HG02588 (cell line): Measurements from ENCODE around the gene RBM33.

Source experiments
- ATAC-seq: cut with Tn5 transposase; IDR thresholded peaks from one replicate; pipeline ENCODE4 v1.9.1; 2021; ENCODE audit warnings: mild to moderate bottlenecking, moderate library complexity; ENCODE audit not compliant: unreplicated experiment

The RBM33 gene

DNA sequence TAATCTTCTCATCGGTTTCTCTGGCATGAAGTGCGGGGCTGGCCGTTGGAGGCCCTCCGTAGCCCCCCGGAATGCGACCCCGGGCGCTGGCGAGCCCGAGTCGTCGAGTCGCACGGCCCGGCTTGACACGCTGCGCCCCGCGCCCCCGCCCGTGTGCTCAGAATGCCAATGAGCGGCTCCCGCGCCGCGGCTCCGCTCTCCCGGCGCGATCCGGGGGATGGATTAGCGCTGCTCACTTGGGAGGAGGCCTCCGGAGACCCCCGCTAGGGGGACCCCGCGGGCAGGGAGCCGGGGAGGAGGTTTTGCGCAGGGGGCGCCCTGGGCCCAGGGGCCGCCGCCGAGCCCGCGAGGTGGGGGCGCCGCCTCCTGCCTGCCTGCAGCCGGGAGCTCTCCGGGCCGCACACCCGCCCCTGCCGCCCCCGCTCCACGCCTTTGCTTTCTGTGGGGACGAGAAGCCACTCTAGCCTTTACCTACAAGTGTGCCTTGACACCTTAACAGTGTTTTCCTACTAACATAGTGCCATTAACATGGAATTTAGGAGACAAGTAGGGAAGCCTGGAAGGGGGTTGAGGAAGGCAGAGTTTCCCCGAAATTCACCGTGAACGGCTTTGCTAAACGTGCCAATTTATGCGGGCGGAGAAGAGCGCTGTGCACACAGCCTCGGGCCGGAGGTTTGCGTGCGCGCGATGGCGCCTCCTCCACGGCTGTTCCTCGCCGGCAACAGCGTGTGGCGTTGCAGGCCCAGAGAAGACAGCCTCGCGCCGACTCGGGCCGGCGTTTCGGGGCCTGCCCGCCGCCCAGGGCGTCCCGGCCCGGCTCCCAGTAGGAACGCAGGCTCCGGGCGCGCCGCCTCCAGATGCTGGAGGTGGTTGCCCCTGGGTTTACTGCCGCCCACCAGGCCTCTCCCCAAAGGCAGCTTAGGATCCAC lies 160.7 kb downstream of the RBM33 start:
- peak; percentile 39 for ATAC-seq

DNA sequence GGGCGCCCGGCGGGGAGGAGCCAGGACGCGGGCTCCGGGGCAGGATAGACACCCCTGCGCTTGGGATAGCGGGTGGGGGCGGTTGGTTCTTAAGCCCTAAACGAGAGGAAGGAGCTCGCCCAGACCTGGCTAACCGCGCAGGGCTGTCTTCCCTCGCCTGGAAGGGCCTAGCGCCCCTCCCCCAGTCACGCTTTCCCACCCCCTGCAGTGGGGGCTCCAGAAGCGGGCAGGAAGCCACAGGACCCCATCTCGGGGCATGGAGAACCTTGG lies 161.3 kb downstream of the RBM33 start:
- ATAC-seq: no peak

DNA sequence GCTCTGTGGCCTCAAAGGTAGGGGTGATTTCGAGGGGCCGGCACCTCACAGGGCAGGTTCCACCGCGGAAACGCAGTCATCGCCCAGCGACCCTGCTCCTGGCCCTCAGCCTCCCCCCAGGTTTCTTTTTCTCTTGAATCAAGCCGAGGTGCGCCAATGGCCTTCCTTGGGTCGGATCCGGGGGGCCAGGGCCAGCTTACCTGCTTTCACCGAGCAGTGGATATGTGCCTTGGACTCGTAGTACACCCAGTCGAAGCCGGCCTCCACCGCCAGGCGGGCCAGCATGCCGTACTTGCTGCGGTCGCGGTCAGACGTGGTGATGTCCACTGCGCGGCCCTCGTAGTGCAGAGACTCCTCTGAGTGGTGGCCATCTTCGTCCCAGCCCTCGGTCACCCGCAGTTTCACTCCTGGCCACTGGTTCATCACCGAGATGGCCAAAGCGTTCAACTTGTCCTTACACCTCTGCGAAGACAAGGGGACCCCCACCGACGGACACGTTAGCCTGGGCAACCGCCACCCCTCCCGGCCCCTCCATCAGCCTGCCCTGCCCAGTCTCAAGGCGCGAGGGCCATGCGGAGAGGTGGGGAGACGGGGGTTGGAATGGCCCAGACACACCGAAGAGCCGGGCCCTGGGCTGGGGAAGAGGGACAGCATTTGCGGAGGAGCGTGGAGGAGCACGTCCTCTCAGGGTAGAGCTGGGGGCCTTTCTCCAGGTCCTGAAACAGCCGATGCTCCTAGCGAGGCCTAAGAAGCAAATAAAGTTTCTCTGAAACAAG lies 161.8 kb downstream of the RBM33 start:
- ATAC-seq: no peak

DNA sequence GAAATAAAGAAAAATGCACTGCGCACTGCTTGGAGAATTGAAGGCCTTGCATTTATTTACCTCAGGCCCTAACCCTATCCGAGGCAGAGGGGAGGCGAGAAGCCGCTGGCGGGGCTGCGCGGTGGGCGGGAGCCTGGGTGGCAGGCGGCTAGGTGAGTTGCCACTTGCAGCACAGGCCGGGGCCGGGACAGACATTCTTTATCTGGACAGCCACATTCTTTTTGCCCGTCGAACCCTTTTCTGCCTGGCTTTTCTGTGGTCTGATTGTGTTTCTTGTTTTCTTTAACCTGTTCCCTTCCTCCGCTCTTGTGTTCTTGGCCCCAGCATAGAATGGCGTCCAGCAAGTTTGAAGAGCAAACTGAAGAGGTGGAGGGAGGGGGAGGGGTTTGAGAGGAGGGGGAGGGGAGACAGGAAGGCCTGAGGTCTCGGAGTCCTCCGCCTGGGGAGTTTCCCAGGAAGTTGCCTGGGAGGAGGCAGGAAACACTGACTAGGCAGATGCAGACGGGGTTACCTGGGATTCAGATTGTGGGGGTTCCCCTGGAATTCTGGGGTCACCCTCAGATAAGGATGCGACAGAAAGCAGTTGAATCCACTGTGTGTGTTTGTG lies 162.7 kb downstream of the RBM33 start:
- no peak for ATAC-seq

DNA sequence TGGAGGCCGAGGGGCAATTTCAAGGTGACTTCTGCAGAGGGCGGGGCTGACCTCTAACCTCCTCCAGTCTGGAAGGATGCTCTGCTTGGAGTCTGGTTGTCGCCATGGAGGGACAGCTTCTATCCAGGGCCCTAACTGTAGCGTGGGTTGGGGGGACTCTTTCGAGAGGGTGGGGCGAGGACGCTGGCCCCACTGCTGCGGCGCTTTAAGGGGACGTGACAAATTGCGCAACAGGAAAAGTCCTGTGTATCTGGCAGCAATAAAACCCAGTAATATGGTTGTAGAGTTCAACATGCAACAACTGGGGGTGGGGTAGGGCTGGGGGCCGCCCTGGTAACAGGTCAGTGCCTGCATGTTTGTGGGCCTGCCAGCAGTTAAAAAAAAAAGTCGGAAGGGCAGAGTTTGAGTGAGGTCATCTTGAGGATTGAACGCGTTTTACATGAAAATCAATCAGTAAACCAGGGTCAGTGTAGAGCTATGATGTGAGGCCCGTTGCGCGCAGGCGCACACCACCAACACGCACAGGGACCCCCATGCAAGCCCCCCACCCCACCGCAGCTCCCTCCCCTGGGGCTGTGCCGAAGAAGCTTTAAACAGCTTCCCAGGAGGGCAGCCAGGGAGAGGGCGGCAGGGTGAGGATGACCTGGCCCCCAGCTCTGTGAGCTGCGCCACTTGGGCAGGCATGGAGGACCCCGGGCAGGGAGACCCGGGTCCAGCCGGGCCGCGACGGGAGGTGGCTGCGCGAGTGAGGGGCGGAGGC lies 163.5 kb downstream of the RBM33 start:
- no peak for ATAC-seq

DNA sequence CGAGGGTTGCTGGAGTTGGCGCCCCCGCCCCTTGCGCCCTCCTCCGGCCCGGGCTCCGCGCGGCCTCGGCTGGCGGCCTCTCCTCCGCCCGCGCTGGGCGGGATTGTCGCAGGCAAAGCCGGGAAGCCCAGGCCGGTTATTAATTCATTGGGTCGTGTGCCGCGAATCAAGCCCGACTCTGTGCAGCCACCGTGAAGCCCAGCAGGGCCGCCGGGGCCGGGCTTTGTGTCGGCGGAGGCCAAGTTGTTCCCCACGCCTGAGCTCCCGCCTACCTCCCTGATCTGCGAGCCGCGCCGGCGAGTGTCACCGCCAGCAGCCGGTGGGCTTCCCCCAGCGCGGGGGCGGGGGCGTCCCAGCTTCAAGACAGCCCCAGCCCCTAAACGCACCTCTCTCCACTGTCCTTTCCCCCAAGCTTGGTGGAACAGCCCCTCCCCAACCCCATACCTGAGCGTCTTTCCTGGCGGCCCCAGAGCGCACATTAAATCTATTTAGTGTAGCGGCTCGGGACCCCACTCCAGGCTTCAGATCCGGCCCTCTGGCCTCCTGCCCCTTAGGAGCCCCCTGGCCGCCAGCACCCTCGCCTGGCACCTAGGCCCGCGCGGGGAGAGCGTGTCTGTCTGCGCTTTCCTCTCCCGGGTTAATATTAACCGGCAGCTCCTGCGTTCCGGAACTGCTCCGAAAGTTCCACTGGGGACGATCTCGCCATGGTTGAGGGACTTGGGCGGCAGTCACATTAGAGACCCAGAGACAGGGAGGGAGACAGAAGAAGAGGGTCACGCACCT lies 164.3 kb downstream of the RBM33 start:
- no peak for ATAC-seq

DNA sequence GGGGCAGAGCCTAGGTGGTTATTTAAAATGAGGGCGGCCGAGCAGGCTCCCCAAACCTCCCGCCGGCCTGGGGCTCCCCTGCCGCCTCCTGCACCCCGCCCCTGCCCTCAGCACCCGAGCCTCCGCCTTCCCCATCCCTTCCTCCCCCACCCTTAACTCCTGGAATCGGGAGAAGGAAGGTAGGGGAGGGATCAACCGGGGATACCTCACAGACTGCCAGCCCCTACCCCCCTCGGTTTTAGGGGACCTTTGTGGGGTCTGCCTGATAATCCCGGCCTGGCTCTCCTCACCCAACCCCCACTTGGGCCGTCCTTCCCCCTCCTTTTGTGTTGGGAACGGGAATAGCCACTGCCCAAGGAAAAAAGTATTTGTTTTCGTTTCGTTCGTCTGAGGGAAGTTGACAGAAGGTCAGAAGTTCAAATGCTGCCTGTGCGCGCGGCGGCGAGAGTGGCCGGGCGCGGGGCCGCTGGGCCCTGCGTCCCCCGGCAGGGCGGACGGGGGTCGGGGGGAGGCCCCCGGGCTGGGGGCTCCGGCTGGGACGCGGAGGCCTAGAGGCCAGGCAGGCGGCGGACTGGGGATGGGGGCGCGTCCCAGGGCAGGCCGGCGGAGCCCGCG lies 165.0 kb downstream of the RBM33 start:
- ATAC-seq: no peak

DNA sequence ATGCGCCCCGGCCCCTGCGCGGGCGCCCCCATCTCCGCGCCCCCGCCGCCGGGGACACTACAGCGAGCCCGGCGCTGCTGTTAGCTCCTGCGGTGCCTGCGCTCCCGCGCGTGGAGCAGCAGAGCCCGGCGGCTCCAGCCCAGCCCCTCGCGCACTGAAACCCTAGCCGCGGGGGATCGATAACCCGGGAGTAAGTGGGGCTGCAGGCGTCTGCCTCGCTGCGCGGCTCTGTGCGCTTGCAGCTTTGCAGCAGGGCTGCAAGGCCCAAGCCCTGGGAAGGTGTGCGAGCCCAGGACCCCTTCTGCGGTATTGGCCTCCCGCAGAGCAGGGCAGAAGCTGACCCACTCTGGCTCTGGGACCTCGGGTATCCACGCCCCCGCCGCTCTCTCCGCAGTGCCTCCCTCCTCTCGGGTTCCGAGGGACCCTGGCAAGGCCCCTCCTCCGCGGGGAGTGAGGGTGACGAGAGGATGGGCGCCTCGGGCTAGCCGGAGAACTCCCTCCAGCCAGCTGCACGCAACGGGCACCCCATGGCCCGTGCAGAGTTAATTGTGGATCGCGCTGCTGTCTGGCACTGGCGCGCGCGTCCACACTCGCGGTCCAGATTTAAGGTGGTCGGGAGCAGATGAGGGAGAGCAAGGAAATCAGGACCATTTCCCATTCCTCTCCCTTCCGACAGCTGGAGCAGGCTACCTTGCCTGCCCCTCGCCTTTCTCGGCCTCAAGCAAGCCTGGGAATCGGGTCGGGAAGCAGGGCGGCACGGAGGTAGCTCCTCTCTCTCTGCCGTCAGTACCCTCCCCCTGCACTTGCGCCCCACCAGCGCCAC lies 165.7 kb downstream of the RBM33 start:
- ATAC-seq: no peak

DNA sequence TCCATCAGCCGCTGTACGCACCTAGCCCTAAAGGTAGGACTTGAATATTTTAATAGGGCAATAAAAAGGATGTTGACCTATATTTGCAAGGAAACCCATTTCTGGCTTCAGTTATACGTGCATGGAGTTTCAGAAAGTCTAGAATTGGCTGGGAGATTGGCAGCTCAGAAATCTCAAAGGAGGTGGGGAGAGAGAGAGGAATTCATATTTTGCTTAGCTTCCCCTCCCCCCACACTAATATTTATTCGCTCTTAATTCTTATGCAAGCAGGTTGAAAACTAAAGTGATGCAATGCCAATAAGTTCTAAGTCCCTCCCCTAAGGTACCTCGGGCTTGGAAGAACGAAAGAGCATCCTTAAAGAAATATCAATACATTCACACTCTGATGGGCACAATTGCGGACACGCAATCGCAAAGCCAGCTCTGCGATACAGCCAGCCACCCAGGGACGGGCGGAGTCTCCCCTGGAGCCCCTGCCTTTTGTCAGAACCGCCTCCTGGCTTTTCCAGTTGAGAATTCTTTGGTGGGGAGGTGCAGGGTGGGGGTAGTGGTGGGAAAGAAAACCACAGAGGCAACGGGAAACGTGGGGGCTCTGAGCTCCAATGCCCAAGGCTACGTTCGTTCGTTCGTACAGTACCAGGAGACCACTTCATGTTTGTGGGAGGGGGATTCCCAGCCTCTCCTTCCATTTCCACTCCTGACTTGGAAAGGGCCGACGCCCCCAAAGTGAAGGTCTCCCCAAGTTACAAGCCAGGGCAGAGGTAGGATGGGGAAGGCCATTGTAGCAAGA lies 166.5 kb downstream of the RBM33 start:
- no peak for ATAC-seq

DNA sequence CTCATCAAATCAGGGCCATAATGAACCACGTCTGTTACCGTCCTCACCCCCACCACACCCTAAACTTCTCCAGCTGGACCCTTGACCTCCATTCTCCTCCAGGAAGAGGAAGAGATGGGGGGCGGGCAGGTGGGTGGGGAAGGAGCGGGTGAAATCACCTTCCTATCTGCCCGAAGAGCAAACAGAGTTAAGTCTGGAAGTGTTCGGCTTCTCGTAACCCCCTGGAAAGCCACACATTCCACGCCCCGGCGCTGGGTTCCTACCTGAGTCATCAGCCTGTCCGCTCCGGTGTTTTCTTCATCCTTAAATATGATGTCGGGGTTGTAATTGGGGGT lies 167.1 kb downstream of the RBM33 start:
- ATAC-seq: no peak

DNA sequence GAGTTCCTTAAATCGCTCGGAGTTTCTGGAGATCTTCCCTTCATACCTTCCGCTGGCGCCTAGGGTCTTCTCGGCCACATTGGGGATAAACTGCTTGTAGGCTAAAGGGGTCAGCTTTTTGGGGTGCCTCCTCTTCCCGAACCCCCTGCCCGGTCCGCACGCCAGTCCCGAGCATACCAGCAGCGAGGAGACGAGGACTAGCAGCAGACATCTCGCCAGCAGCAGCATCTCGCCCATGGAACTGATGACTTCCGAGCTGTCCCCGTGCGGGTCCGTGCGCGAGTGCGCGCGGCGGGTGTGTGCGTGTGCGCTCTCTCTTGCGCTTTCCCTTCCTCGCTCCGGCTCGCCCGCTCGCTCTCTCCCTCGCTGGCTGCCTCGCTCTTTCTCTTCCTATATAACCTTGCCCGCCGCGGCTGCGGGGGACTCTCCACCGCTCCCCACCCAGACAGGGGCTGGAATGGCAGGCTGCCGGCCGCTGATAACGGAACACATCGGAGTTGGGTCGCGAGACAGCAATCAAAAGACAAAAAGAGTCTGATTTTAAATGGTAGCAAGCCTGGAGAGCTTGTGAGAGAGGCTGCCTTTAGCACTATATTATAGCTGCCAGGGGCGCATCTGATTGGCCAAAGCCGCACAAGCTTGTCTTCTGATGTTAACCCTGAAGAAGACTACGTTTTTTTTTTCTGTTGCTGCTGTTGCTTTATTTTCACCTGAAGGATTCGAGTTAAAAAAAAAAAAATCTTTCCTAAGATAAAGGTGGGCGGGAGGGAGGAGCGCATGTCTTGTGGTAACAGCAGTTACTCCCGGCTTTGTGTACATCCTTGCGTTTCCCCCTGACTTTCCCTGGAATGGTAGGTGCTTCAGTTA lies 167.7 kb downstream of the RBM33 start, which contains the start of gene SHH:
TSS of gene SHH (minus strand) at position 569 of the 867 bp plus-strand sequence. CDS start at position 228, 341 bp downstream.
- ATAC-seq: no peak

DNA sequence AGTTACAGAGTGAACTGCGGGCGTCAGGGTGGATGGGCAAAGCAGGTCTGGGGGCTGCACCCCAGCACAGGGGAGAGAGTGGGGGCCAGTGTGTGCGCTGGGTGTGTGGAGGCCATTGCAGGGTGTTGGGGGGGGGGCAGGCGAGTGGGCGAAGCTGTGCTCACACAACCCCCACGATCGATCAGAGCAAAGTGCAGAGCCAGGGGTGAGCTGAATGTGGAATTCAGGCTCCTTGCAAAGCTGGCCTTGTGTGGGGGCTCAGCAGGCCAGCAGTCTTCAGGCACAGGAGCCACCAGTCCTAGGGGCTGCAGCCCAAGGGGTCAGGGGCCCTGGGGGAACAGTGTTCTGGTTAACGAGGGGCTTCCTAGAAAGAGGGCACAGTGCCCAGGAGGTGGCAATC lies 168.7 kb downstream of the RBM33 start:
- no peak for ATAC-seq

DNA sequence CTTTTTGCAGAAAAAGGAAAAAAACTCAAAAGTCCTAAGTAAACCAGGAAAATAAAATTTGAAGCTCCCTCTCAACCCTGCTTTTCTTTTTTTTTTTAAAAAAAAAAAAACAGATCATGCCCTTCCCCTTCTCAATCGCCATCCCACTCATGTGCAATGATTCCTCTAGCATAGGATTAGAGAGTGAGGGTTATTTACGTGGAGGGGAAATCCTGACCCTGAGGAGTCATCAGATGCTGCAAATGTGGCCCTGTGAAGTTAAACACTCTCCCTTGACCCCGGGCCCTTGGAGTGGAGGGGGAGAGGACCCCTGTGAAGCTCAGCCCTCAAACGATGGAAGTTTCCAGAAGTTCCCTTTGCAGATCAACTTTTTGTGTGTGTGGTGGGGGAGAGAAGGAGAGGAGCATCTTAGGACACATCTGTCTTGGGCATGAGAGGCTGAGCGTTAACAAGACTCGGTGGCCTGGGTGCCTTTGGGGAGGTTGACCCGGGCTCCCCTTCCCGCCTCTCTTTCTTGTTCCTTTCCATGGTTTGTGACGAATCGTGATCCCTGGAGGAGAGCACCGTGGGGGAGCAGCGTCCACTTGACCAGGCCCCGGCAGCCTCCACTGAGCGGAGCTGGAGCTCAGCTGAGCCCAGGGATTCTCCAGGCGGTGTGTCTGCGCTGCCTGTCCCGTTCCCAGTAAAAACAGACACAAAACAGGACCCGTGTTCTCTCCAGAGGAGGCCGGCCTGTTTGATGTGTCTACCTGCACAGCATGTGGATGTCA lies 169.3 kb downstream of the RBM33 start:
- ATAC-seq: no peak

DNA sequence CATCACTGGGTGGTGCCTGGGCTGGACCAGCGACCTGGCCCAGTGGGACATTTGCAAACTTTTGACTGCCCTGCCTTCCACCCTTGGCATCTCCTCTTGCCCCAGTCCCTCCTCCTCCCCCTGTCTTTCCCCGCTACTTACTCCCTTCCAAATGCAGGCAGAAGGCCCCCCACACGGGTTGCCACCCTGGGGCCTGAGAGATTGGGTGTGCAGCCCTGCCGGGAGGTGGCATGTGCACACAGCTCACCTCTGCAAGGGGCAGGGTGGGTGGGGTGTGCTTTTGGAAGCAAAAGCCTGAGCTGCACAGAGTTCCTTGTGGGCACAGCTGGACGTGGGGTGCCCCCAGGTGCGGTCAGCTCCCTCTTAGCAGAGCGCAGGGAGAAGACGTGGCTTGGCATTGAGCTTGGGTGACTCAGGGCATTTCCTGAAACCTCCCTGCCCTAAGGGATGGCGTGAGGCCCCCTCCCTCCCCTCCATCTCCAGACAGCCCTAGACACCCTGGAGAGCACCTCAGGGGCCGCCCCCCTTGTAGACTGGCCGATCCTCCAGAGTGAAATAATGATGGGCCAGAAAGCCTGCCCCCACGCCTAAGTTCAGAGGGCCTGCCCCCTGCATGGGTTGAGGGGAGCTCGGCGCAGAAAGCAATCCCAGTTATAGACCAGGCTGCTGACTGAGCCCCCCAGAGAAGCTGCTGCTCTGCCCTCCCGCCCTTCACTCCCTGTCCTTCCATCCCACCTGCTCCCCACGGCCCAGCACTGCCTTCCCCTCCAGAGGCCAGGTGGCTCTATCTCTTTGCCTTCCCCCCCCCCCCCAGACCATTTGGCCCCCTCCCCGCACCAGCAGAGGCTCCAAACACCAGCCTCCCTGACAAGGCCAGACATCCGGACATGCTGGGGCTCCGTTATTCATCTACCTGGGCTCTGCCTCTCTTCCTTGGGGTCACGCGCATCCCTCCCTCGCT lies 170.1 kb downstream of the RBM33 start:
- ATAC-seq: no peak
